ENCODE results near the gene ADGRL3.

ADGRL3 gene

DNA sequence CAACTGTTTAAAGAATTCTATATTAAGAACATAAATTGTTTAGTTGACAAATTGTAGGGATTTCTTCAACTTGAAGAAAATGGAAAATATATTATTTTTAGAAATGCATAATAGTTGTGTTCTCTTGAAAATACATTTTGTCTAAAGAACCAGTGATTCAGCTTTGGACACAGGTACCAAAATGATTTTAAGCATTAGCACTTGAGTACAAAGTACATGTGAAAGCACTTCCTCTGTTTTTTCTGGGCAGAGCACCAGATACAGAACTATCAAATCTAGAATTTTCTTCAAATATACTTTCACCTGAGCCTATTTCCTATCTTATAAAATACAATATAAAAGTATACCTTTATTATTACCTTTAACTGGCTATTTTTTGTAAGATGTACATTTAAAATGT is 539.8 kb downstream of the ADGRL3 start:
- no peak overlapping the region for H3K4me3 ChIP-seq (IDR thresholded peaks at IDR 0.05; ENCODE audit: insufficient read depth, low read depth, low read length)
- no peak overlapping the region for H3K27ac ChIP-seq
- H3K9ac ChIP-seq = no peak overlapping the region
- no peaks in the 10 kb centered on the region for H4K20me1 ChIP-seq (ENCODE audit: insufficient read depth)
- no peak overlapping the region for H2AFZ ChIP-seq (ENCODE audit: low read depth)
- no peaks in the 10 kb centered on the region for H3K27me3 ChIP-seq (ENCODE audit: insufficient read depth, low read depth)
- no peaks in the 10 kb centered on the region for H3K79me2 ChIP-seq (ENCODE audit: insufficient read depth, low read depth)
- H3K4me1 ChIP-seq (ENCODE audit: low read depth, poor library complexity, severe bottlenecking) = no peaks in the 10 kb centered on the region
- no peak for TF ChIP-seq CTCF (conservative IDR thresholded peaks at IDR 0.05; ENCODE audit: low read depth, low read length)
- no peaks in the 10 kb centered on the region for H3K36me3 ChIP-seq (ENCODE audit: insufficient read depth)
- no peak overlapping the region for H3K4me2 ChIP-seq

DNA sequence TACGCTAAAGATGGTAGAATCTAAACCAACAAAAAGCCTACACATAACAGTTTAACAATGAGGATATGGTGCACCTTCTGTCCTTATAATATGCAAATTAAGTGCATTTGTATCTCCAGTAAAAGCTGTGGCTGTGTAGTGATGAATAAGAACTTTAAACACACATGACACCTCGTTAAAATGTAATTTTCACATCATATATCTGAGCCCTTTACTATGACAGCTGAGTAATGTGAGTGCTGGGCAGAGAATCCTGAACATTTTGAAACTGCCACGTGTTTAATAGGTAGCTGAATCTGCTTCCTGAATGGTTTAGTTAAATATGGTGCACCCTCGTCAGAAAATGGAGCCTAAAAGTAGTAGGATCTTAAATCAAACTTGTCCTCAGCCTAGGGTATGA is 540.8 kb downstream of the ADGRL3 start:
- no peaks in the 10 kb centered on the region for H3K36me3 ChIP-seq (ENCODE audit: insufficient read depth)
- H3K4me3 ChIP-seq (IDR thresholded peaks at IDR 0.05; ENCODE audit: insufficient read depth, low read depth, low read length) = no peak overlapping the region
- H3K27me3 ChIP-seq (ENCODE audit: insufficient read depth, low read depth) = no peaks in the 10 kb centered on the region
- H3K79me2 ChIP-seq (ENCODE audit: insufficient read depth, low read depth) = no peaks in the 10 kb centered on the region
- H3K4me2 ChIP-seq = no peak overlapping the region
- TF ChIP-seq CTCF (conservative IDR thresholded peaks at IDR 0.05; ENCODE audit: low read depth, low read length) = no peak
- H4K20me1 ChIP-seq (ENCODE audit: insufficient read depth) = no peaks in the 10 kb centered on the region
- H3K27ac ChIP-seq = no peak overlapping the region
- H2AFZ ChIP-seq (ENCODE audit: low read depth) = no peak overlapping the region
- no peaks in the 10 kb centered on the region for H3K4me1 ChIP-seq (ENCODE audit: low read depth, poor library complexity, severe bottlenecking)
- H3K9ac ChIP-seq = no peak overlapping the region

DNA sequence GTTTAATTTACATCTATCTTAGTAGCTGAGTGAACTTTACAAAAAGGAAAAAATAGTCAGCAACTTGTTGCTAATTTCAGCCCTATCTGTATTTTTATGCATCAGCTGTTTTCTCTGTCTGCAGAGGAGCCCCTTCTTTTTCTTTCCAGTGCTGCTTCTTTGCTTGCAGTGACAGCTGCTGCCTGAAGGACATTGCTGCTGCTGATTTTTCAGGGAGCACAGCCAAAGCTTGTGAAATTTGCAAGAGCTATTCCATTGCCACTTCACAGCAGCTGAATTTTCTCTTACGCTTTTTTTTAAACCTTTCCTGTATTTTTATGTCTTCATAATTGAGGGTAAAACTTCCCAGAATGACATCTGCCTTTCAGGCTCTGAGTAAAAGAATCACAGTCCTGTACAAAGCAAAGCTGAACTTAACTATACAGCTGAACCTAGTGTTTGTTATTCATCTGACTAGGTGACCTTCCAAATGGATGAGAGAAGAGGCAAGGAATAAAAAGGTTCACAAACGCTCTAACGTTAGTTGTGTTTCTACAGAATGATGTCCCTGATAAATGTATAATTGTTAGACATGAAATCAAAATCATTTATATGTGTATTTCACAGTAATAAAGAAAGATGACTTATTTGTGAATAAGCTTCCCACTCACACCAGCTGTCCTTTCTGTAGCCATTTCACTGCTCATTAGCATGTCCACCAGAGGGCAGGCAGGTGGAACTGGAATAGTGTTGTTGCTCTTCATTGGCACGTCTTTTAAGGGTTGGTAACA is 541.4 kb downstream of the ADGRL3 start:
- H3K4me3 ChIP-seq (IDR thresholded peaks at IDR 0.05; ENCODE audit: insufficient read depth, low read depth, low read length) = no peak overlapping the region
- no peaks in the 10 kb centered on the region for H4K20me1 ChIP-seq (ENCODE audit: insufficient read depth)
- no peaks in the 10 kb centered on the region for H3K36me3 ChIP-seq (ENCODE audit: insufficient read depth)
- no peak overlapping the region for H3K4me2 ChIP-seq
- no peaks in the 10 kb centered on the region for H3K4me1 ChIP-seq (ENCODE audit: low read depth, poor library complexity, severe bottlenecking)
- no peak overlapping the region for H3K27ac ChIP-seq
- no peaks in the 10 kb centered on the region for H3K27me3 ChIP-seq (ENCODE audit: insufficient read depth, low read depth)
- H3K79me2 ChIP-seq (ENCODE audit: insufficient read depth, low read depth) = no peaks in the 10 kb centered on the region
- H3K9ac ChIP-seq = no peak overlapping the region
- no peak overlapping the region for H2AFZ ChIP-seq (ENCODE audit: low read depth)
- TF ChIP-seq CTCF (conservative IDR thresholded peaks at IDR 0.05; ENCODE audit: low read depth, low read length) = no peak

- H3K36me3 ChIP-seq (ENCODE audit: insufficient read depth) = no peaks in the 10 kb centered on the region
- no peak overlapping the region for H2AFZ ChIP-seq (ENCODE audit: low read depth)
- H3K79me2 ChIP-seq (ENCODE audit: insufficient read depth, low read depth) = no peaks in the 10 kb centered on the region
- no peaks in the 10 kb centered on the region for H3K4me1 ChIP-seq (ENCODE audit: low read depth, poor library complexity, severe bottlenecking)
- H3K4me3 ChIP-seq (IDR thresholded peaks at IDR 0.05; ENCODE audit: insufficient read depth, low read depth, low read length) = no peak overlapping the region
- H3K27ac ChIP-seq = no peak overlapping the region
- no peak overlapping the region for H3K9ac ChIP-seq
- H4K20me1 ChIP-seq (ENCODE audit: insufficient read depth) = no peaks in the 10 kb centered on the region
- TF ChIP-seq CTCF (conservative IDR thresholded peaks at IDR 0.05; ENCODE audit: low read depth, low read length) = no peak
- H3K4me2 ChIP-seq = no peak overlapping the region
- no peaks in the 10 kb centered on the region for H3K27me3 ChIP-seq (ENCODE audit: insufficient read depth, low read depth)
These were observed 550.7 kb downstream of the ADGRL3 start for GRCh38 chr4:61750810-61751209.
